Mucosa of descending colon (tissue), 3 donors: ENCODE measurements around the gene SLAMF8. TPM values are rescaled to one million over a fixed set of nuclear protein-coding genes. Genes with fewer than 3 reads are reported as not detected.
A peak's percentile ranks its signal among the peaks of the same experiment; 100 is the strongest.

ENCODE experiments used
- ATAC-seq: fragments of 200-7000 bp; cut with Tn5 transposase; one replicate; pipeline ENCODE4 v1.9.1; 2020; ENCODE audit warnings: mild to moderate bottlenecking, moderate library complexity
- DNase-seq, 3 donors: peaks; one replicate each; pipeline ENCODE4 v3.0.0-alpha.2; 2020
- H3K36me3 ChIP-seq: fragments of 200-600 bp; one replicate; pipeline ENCODE4 v1.8.0; 2021; ENCODE audit warnings: low read depth, mild to moderate bottlenecking
- H3K4me1 ChIP-seq: fragments of 200-600 bp; one replicate; pipeline ENCODE4 v1.8.0; 2021; ENCODE audit warnings: low read depth, mild to moderate bottlenecking
- H3K4me3 ChIP-seq: fragments of 200-600 bp; one replicate; pipeline ENCODE4 v1.8.0; 2021; ENCODE audit warnings: mild to moderate bottlenecking
- H3K9me3 ChIP-seq: fragments of 200-600 bp; one replicate; pipeline ENCODE4 v1.8.0; 2021; ENCODE audit warnings: mild to moderate bottlenecking
- intact Hi-C, 2 donors: fragments of 100-400 bp; cut with DNase I in 1 of 2; cut with micrococcal nuclease in 1 of 2; formaldehyde crosslinking; loops; one replicate each; pipeline versions ENCODE4 v1.11.0 to v1.11.1; 2022; cut with DNase I, micrococcal nuclease
- total RNA-seq, 3 donors: library from RNA; stranded (reverse); fragmentation: NEBNext Ultra II Directional in 2 of 3; extraction: Animal tissue kit (Norgen Biotek cat#: 25700) in 2 of 3; gene quantifications; one replicate each; pipeline versions ENCODE4 v1.2.1 to v1.2.4, GENCODE V29; 2021 to 2023
- TF ChIP-seq, protein P1 (sequence below): fragments of 200-600 bp; IDR thresholded peaks from one replicate; pipeline ENCODE4 v1.8.0; 2022; ENCODE audit warnings: antibody characterized with exemption, mild to moderate bottlenecking
- donor health status: DM: no; HTN: no; CAD: no; lungs with moderate emphysema.
- donor health status: DM: no; HTN: no; CAD: no.
- donor health status: DM: no; HTN: yes; CAD: no.

Gene SLAMF8
- total RNA-seq, 3 donors from 2014 or later = 1.7 to 8.7 (median 5.9) TPM

DNA sequence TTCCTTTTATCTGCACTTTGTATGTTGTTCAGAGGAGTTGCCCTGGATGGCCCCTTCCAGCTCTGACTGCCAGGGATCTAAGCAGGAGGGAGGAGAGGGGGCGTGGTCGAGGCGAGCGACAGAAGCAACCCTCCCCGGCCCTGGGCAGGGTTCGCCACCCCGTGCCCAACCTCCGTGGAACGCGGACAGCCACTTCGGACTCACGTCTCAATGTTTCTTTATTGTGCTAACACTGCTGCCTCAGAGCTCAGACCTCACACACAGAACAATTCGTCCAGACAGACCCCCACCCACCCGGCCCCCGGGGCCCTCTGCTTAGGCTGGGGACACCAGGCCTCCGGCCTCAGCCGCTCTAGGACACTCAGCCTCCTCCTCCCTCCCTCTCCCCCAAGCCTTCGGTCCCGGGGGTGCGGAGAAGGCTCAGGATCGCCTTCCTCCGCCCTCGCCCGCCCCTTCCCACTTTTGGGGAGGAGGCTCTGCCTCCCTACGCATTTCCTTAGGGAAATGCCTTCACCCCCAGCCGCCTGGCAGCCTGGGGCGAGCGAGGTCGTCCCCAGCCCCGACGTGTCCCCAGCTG lies 27.5 kb downstream of the SLAMF8 start:
- Histone ChIP-seq H3K4me3 (peak overlapping the region; percentile 22), H3K36me3 (no peaks in the 10 kb centered on the region), H3K4me1 (peaks cover 11% of the 10 kb centered on the region), H3K9me3 (no peaks in the 10 kb centered on the region)
- intact Hi-C loops = no loop called here
- ATAC-seq (peak; percentile 84), DNase-seq (peak; percentile 86 to 93 (median 89))
- TF ChIP-seq, protein P1, sequence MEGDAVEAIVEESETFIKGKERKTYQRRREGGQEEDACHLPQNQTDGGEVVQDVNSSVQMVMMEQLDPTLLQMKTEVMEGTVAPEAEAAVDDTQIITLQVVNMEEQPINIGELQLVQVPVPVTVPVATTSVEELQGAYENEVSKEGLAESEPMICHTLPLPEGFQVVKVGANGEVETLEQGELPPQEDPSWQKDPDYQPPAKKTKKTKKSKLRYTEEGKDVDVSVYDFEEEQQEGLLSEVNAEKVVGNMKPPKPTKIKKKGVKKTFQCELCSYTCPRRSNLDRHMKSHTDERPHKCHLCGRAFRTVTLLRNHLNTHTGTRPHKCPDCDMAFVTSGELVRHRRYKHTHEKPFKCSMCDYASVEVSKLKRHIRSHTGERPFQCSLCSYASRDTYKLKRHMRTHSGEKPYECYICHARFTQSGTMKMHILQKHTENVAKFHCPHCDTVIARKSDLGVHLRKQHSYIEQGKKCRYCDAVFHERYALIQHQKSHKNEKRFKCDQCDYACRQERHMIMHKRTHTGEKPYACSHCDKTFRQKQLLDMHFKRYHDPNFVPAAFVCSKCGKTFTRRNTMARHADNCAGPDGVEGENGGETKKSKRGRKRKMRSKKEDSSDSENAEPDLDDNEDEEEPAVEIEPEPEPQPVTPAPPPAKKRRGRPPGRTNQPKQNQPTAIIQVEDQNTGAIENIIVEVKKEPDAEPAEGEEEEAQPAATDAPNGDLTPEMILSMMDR = no peak

DNA sequence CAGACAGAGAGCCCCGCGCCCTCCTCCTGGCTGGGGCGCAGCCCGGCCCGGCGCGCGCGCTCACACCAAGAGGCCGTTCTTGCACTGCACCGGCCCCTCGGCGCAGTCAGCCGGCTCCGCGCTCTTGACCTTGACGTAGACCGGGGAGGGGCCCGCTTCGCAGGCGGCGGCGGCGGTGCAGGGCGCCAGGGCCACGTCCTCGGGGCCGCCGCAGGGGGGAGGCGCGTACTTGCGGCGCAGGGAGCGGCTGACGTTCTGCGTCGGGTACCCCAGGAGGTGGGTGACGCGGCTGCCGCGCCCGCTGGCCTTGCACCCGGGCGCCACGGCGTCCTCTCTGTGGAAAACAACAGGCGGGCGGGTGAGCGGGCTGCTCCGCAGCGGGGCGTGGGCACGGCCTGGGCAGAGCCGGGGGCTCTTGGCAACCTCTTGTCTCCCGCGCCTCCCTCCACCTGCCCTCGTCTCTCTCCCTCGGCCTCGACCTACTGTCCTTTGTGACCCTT lies 28.1 kb downstream of the SLAMF8 start:
- peak; percentile 89 to 93 (median 92) for DNase-seq
- TF ChIP-seq, protein P1 = no peak

DNA sequence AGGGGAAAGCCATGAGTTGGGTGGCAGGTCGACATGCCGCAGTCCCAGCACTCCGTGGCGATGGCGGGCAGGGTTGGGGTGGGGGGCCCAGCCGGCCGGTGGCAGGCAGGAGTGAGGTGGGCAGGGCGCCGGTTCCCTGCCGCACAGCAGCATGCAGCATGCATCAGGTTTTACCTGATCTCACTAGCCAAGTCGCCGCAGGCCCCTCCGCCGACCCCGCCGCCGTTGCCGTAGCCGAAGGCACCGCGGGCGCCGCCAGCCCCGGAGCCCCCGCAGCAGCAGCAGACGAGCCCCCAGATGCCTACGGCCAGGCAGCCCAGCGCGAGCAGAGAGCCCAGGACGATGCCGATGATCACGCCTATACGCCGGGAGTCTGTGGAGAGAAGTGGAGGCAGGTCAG lies 29.0 kb downstream of the SLAMF8 start:
- no peaks in the 10 kb centered on the region for H3K9me3 ChIP-seq
- H3K36me3 ChIP-seq = no peaks in the 10 kb centered on the region
- no peak overlapping the region for H3K4me3 ChIP-seq
- peaks cover 7% of the 10 kb centered on the region for H3K4me1 ChIP-seq
- DNase-seq (no peak), ATAC-seq (no peak)
- intact Hi-C loops = no loop called here
- TF ChIP-seq, protein P1 = no peak

More for the DNA sequence above, 28.1 kb downstream of the SLAMF8 start:
- Histone ChIP-seq H3K4me1 (peaks cover 7% of the 10 kb centered on the region), H3K4me3 (peak overlapping the region; percentile 22), H3K9me3 (no peaks in the 10 kb centered on the region), H3K36me3 (no peaks in the 10 kb centered on the region)
- intact Hi-C loops = no loop called here
- peak; percentile 94 for ATAC-seq

DNA sequence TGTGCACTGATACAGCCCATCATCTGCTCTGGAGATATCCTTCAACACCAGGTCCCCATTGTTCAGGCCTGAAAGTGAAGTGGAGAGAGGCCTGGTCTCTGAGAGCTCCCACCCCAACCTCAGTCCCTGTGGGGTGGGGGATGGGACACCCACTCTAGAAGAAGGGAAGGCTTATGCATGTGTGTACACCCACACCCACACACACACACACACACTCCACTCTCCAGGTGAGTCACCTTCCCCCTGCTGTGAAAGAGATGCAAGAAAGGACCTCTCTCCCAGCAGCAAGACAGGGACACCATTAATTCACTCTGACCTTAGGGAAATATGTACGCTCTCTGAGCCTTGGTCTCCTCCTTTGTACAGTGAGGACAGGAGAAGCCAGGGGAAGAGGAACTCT lies 29.9 kb downstream of the SLAMF8 start:
- no peak for ATAC-seq

DNA sequence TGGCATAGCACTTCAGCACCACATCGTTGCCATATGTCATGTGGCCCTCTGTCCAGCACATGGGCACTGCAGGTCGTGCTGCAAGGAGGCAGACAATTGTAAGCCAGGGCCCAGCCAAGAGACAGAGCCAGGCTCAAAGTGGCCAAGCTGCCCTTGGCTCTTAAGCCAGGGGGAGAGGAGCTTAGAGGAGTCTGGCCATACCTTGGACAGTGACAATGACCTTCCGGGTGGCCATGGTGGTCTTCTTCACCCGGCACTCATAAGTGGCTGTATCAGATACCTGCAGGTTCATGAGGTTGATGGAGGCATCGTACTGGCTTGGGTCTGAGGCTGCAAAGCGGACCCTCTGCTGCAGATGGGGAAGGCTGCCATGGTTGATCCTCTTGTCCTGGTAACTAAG lies 31.2 kb downstream of the SLAMF8 start:
- H3K4me1 ChIP-seq = peaks cover 7% of the 10 kb centered on the region
- H3K36me3 ChIP-seq = no peaks in the 10 kb centered on the region
- ATAC-seq (no peak), DNase-seq (no peak)
- H3K9me3 ChIP-seq = no peaks in the 10 kb centered on the region
- H3K4me3 ChIP-seq = no peak overlapping the region
- TF ChIP-seq, protein P1 = no peak
- intact Hi-C loops = no loop called here

More for the DNA sequence above, 29.9 kb downstream of the SLAMF8 start:
- Histone ChIP-seq H3K36me3 (no peaks in the 10 kb centered on the region), H3K4me3 (no peak overlapping the region), H3K9me3 (no peaks in the 10 kb centered on the region), H3K4me1 (peaks cover 7% of the 10 kb centered on the region)
- intact Hi-C loops = no loop called here
- TF ChIP-seq, protein P1 = no peak
- DNase-seq = no peak
